Measurements from ENCODE around the gene KRTAP22-1. TPM values are rescaled to one million over a fixed set of nuclear protein-coding genes. Genes with fewer than 3 reads are reported as not detected.

KRTAP22-1 gene
- total RNA-seq, 1 donor = not detected

DNA sequence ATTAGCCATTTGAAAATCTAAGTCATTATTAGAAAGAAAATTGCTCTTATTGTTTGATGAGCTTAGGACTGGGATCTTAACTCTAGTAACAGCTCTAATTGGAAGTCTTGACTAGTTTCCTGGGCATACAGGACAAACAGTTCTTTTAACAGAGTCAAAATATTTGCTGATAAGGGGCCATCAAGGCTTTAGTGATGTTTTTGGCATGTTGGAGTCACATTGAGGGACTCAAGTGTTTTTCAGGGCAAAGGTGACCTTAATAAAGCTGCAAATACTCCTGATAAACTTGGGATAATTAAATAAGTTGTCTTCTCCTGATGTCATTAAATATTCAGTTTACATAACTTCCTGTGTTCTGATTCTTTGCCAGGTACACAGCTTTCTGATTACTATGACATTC, 33.3 kb upstream of the KRTAP22-1 start:
- no peak for DNase-seq (ENCODE audit: low read depth)
- no peak overlapping the region for H3K4me3 ChIP-seq (ENCODE audit: low read depth, low read length)
- TF ChIP-seq, protein P1, sequence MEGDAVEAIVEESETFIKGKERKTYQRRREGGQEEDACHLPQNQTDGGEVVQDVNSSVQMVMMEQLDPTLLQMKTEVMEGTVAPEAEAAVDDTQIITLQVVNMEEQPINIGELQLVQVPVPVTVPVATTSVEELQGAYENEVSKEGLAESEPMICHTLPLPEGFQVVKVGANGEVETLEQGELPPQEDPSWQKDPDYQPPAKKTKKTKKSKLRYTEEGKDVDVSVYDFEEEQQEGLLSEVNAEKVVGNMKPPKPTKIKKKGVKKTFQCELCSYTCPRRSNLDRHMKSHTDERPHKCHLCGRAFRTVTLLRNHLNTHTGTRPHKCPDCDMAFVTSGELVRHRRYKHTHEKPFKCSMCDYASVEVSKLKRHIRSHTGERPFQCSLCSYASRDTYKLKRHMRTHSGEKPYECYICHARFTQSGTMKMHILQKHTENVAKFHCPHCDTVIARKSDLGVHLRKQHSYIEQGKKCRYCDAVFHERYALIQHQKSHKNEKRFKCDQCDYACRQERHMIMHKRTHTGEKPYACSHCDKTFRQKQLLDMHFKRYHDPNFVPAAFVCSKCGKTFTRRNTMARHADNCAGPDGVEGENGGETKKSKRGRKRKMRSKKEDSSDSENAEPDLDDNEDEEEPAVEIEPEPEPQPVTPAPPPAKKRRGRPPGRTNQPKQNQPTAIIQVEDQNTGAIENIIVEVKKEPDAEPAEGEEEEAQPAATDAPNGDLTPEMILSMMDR (IDR thresholded peaks at IDR 0.05; ENCODE audit: insufficient read depth, low read length) = no peak

DNA sequence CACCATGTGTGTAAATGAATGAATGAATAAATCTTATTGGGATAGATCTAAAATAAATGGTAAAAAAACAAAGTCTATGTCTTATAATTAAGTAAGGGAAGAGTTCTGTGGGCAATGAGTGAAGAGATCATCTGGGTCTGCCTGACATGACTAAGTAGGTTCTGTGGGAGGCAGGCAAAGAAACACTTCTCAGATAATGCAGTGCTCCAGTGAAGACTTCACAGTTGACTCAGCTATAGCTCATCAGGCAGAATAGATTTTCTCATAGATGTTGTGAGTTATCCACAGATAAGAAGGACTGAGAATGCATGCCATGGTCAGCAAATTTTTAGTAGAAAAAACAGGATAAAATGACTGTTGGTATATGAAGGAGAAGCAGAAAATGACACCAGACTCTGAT, 23.1 kb upstream of the KRTAP22-1 start:
- no peak for DNase-seq (ENCODE audit: low read depth)
- no peak overlapping the region for H3K4me3 ChIP-seq (ENCODE audit: low read depth, low read length)
- TF ChIP-seq, protein P1 (IDR thresholded peaks at IDR 0.05; ENCODE audit: insufficient read depth, low read length) = no peak

DNA sequence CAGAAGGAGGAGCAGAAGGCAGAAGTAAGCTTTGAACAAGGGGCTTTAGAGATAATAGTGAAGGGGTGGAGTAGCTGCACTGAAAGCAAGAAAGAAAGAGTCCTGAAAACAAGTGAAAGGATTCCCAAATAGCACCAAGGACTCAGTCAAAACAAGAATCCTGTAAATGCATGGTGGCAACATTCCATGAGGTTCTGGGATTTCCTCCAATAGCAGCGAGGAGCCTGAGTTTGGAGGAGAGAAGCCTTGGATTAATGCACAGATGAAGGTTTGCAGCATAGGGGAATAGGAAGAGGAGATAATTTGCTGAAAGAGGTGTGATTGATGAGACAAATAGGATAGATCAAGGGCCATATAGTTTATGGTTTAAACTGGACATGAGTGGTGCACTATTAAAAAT, 21.5 kb upstream of the KRTAP22-1 start:
- H3K4me3 ChIP-seq (ENCODE audit: low read depth, low read length) = no peak overlapping the region
- TF ChIP-seq, protein P1 (IDR thresholded peaks at IDR 0.05; ENCODE audit: insufficient read depth, low read length) = no peak

DNA sequence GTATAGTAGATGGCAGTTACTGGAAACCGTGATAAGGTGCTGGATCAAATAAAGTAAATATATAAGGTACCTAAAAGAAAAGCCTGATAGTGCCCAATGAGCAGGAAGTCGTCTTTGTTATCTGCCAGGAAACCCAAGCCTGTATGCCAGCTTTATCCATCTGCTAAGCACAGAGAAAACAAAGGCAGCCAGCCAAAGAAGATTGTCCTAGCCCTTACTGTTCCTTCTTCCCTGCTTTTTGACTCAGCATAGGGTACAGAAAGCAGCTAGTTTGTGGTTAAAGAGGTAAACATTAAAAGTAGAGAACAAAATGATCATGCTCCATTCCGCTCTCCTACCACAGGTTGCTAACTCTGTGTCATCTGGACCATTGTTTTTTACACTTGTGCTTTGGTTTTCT, 20.8 kb upstream of the KRTAP22-1 start:
- DNase-seq (ENCODE audit: low read depth) = no peak
- TF ChIP-seq, protein P1 (IDR thresholded peaks at IDR 0.05; ENCODE audit: insufficient read depth, low read length) = no peak
- H3K4me3 ChIP-seq (ENCODE audit: low read depth, low read length) = no peak overlapping the region

More for the DNA sequence above, 21.5 kb upstream of the KRTAP22-1 start:
- DNase-seq (ENCODE audit: low read depth) = no peak

DNA sequence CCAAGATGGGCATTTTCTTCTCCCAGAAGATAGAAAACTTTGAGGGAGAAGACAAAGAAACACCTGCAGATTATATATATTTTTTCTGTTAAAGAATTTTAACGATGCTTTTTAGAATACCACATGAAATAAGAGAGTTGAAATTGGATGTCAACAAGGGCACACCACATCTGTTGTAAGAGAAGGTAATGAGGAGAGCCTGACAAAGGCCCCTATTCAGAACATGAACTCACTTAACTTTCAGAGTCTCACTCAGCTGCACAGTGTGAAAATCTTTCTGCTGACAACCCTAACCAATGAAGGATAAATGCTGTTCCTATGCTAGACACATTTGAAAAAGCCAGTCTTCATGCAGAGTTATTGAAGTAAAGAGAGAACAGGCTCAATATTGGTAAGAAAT, 18.0 kb upstream of the KRTAP22-1 start:
- DNase-seq (ENCODE audit: low read depth) = no peak
- H3K4me3 ChIP-seq (ENCODE audit: low read depth, low read length) = no peak overlapping the region
- TF ChIP-seq, protein P1 (IDR thresholded peaks at IDR 0.05; ENCODE audit: insufficient read depth, low read length) = no peak

DNA sequence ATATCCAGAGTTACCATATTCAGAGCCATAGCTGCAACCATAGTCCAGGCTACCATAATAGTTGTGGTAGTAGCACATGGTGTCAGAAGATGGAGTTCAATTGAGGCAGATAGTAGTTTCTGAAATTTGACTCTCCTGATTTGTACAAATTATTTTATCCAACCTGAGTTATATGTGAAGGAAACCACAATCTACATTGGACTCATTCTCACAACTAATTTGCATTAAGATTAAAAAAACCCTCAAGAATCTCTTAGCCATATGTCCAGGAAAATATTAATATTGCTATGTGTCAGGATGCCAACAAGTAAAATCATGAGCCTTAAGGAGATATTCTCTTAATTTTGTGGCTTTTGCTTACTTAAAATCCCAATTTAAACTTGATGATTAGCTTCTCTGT, 10.6 kb upstream of the KRTAP22-1 start, which contains the start of gene KRTAP22-2:
TSS of gene KRTAP22-2 (minus strand) at position 101 of the 400 bp plus-strand sequence.
- DNase-seq (ENCODE audit: low read depth) = no peak
- H3K4me3 ChIP-seq (ENCODE audit: low read depth, low read length) = no peak within 1 kb of the TSS
- TF ChIP-seq, protein P1 (IDR thresholded peaks at IDR 0.05; ENCODE audit: insufficient read depth, low read length) = no peak

DNA sequence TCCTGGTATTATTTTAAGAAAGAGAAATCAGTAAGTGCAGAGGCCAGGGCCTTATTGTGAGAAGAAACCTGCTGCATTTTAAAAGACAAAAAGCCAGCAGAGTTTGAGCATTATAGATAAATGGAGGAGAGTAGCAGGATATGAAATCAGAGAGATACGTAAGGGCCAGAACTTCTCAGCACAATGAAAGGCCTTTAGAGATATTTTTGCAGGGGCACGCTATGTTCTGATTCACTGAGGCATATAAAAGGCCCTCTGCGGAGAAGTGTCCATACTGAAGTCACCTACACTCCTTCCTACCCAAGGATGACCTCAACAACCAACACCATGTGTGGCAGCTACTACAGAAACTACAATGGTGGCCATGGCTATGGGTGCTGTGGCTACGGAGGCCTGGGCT, 8.7 kb upstream of the KRTAP22-1 start, which contains the start of gene KRTAP6-3:
TSS of gene KRTAP6-3 (plus strand) at position 301 of the 400 bp plus-strand sequence. CDS start at position 307, 6 bp downstream.
- no peak for DNase-seq (ENCODE audit: low read depth)
- H3K4me3 ChIP-seq (ENCODE audit: low read depth, low read length) = no peak within 1 kb of the TSS
- TF ChIP-seq, protein P1 (IDR thresholded peaks at IDR 0.05; ENCODE audit: insufficient read depth, low read length) = no peak
